ENCODE results near the gene FAM13A. TPM values are rescaled to one million over a fixed set of nuclear protein-coding genes. Genes with fewer than 3 reads are reported as not detected.
"Not testable (repeated sequence)": the region's sequence is repeated elsewhere in the genome, so short reads cannot be mapped to it uniquely, and the experiment has no call there.

The FAM13A gene
- total RNA-seq, 1 donor from 2014 or later = 16.7 TPM

- Mint-ChIP-seq H3K36me3 (ENCODE audit: low read depth, unreplicated experiment) (peaks cover 30% of the 10 kb centered on the region), H3K27me3 (ENCODE audit: unreplicated experiment) (peaks cover 1% of the 10 kb centered on the region), H3K4me1 (ENCODE audit: unreplicated experiment) (no peaks in the 10 kb centered on the region), H3K27ac (ENCODE audit: unreplicated experiment) (no peak overlapping the region), H3K9me3 (ENCODE audit: unreplicated experiment) (peaks cover 4% of the 10 kb centered on the region), H3K4me3 (ENCODE audit: unreplicated experiment) (peak overlapping the region; percentile 62)
- DNase-seq (ENCODE audit: low spot score) = no peak
- TF ChIP-seq CTCF (IDR thresholded peaks at IDR 0.05; ENCODE audit: unreplicated experiment) = no peak
Observed at GRCh38 chr4:88919056-88919455, 137.9 kb downstream of the FAM13A start.

- H3K4me1 Mint-ChIP-seq (ENCODE audit: unreplicated experiment); H3K4me3 Mint-ChIP-seq (ENCODE audit: unreplicated experiment); H3K36me3 Mint-ChIP-seq (ENCODE audit: low read depth, unreplicated experiment); DNase-seq (ENCODE audit: low spot score); H3K9me3 Mint-ChIP-seq (ENCODE audit: unreplicated experiment); H3K27me3 Mint-ChIP-seq (ENCODE audit: unreplicated experiment); H3K27ac Mint-ChIP-seq (ENCODE audit: unreplicated experiment): not testable (repeated sequence)
Observed at GRCh38 chr4:88913181-88913580, 143.8 kb downstream of the FAM13A start.

GRCh38 chr4:88911246-88912212 is 145.5 kb downstream of the FAM13A start:
- no peak overlapping the region for H3K27ac Mint-ChIP-seq (ENCODE audit: unreplicated experiment)
- DNase-seq (ENCODE audit: low spot score) = no peak
- no peaks in the 10 kb centered on the region for H3K9me3 Mint-ChIP-seq (ENCODE audit: unreplicated experiment)
- no peak for TF ChIP-seq CTCF (IDR thresholded peaks at IDR 0.05; ENCODE audit: unreplicated experiment)
- H3K4me1 Mint-ChIP-seq (ENCODE audit: unreplicated experiment) = no peaks in the 10 kb centered on the region
- no peaks in the 10 kb centered on the region for H3K27me3 Mint-ChIP-seq (ENCODE audit: unreplicated experiment)
- no peaks in the 10 kb centered on the region for H3K36me3 Mint-ChIP-seq (ENCODE audit: low read depth, unreplicated experiment)
- no peak overlapping the region for H3K4me3 Mint-ChIP-seq (ENCODE audit: unreplicated experiment)

DNA sequence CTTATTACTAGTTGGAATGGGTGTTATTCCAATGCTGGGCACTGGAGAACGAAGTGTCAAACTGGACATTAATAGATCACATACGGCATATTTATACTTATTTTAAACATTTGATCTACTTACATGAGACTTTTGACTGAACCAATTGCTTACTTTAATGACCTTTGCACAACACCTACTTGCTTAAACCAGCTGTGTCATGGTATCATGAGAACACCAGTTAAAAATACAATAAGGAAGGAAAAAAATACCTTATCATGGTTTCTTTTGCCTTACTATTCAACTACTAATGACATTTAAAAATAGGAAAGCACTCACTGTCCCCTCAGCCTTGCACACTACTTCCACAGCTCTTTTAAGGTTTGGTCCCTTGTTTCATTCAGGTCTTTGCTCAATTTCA is 146.9 kb downstream of the FAM13A start:
- Mint-ChIP-seq H3K4me3 (ENCODE audit: unreplicated experiment) (no peak overlapping the region), H3K27me3 (ENCODE audit: unreplicated experiment) (no peaks in the 10 kb centered on the region), H3K27ac (ENCODE audit: unreplicated experiment) (no peak overlapping the region), H3K9me3 (ENCODE audit: unreplicated experiment) (no peaks in the 10 kb centered on the region), H3K36me3 (ENCODE audit: low read depth, unreplicated experiment) (peaks cover 7% of the 10 kb centered on the region), H3K4me1 (ENCODE audit: unreplicated experiment) (no peaks in the 10 kb centered on the region)
- no peak for DNase-seq (ENCODE audit: low spot score)
- TF ChIP-seq CTCF (IDR thresholded peaks at IDR 0.05; ENCODE audit: unreplicated experiment) = no peak

GRCh38 chr4:88908521-88908920 is 148.5 kb downstream of the FAM13A start:
- Mint-ChIP-seq H3K4me1 (ENCODE audit: unreplicated experiment) (no peaks in the 10 kb centered on the region), H3K27ac (ENCODE audit: unreplicated experiment) (no peak overlapping the region), H3K9me3 (ENCODE audit: unreplicated experiment) (no peaks in the 10 kb centered on the region), H3K36me3 (ENCODE audit: low read depth, unreplicated experiment) (peaks cover 7% of the 10 kb centered on the region), H3K4me3 (ENCODE audit: unreplicated experiment) (no peak overlapping the region), H3K27me3 (ENCODE audit: unreplicated experiment) (no peaks in the 10 kb centered on the region)
- TF ChIP-seq CTCF (IDR thresholded peaks at IDR 0.05; ENCODE audit: unreplicated experiment) = no peak
- no peak for DNase-seq (ENCODE audit: low spot score)

Measured in endothelial cell (in vitro differentiated cells).